HepG2 (cell line): Measurements from ENCODE around the gene TMEM167A. TPM values are rescaled to one million over a fixed set of nuclear protein-coding genes. Genes with fewer than 3 reads are reported as not detected.

Experiments
- ATRX ChIP-seq: sonication (generic); formaldehyde crosslinking; IDR thresholded peaks from 2 replicates; pipeline ENCODE4 v1.4.0; 2020; ENCODE audit warnings: missing genetic modification reagents, borderline replicate concordance
- ETV5 ChIP-seq: IDR thresholded peaks from 2 replicates; pipeline ENCODE4 v1.6.1; 2018; ENCODE audit warnings: missing biosample characterization, missing genetic modification reagents, inconsistent platforms, borderline replicate concordance
- HNF4G ChIP-seq, 2 experiments: sonication (generic) in 1 of 2; formaldehyde crosslinking in 1 of 2; IDR thresholded peaks; 2 replicates each; pipeline versions ENCODE4 v1.4.0 to v1.6.1; 2011 to 2020; ENCODE audit warnings: borderline replicate concordance in 2 of 2, low read depth in 2 of 2, mild to moderate bottlenecking in 2 of 2, low read length in 1 of 2, missing genetic modification reagents in 1 of 2, moderate library complexity in 1 of 2
- MED1 ChIP-seq: sonication (generic); formaldehyde crosslinking; IDR thresholded peaks from 2 replicates; pipeline ENCODE4 v1.4.0; 2020; ENCODE audit warnings: missing genetic modification reagents
- MEF2D ChIP-seq: sonication (generic); formaldehyde crosslinking; IDR thresholded peaks from 2 replicates; pipeline ENCODE4 v1.5.1; 2020; ENCODE audit warnings: mild to moderate bottlenecking, missing genetic modification reagents
- NCOA5 ChIP-seq: sonication (generic); formaldehyde crosslinking; IDR thresholded peaks from 2 replicates; pipeline ENCODE4 v1.4.0; 2020; ENCODE audit warnings: missing genetic modification reagents
- NFKB2 ChIP-seq: sonication (generic); formaldehyde crosslinking; IDR thresholded peaks from 2 replicates; pipeline ENCODE4 v1.4.0; 2020; ENCODE audit warnings: missing genetic modification reagents, borderline replicate concordance
- NR2F2 ChIP-seq: IDR thresholded peaks from 2 replicates; pipeline ENCODE4 v1.6.1; 2012; ENCODE audit warnings: low read depth, inconsistent platforms, borderline replicate concordance
- NR2F6 ChIP-seq, 2 experiments: IDR thresholded peaks; 2 replicates each; pipeline ENCODE4 v1.6.1; 2016; ENCODE audit warnings: antibody characterized with exemption in 1 of 2, mild to moderate bottlenecking in 1 of 2
- PHB2 ChIP-seq: fragments of 450-650 bp; IDR thresholded peaks from 2 replicates; pipeline ENCODE4 v1.6.1; 2018; ENCODE audit not compliant: partially characterized antibody
- ZFP82 ChIP-seq: sonication (generic); formaldehyde crosslinking; IDR thresholded peaks from 2 replicates; pipeline ENCODE4 v1.5.1; 2020; ENCODE audit warnings: mild to moderate bottlenecking, missing genetic modification reagents, borderline replicate concordance
- ZMYM3 ChIP-seq: sonication (generic); formaldehyde crosslinking; IDR thresholded peaks from 2 replicates; pipeline ENCODE4 v1.5.1; 2020; ENCODE audit warnings: mild to moderate bottlenecking, missing genetic modification reagents
- ZNF776 ChIP-seq: sonication (generic); formaldehyde crosslinking; IDR thresholded peaks from 2 replicates; pipeline ENCODE4 v1.4.0; 2020; ENCODE audit warnings: mild to moderate bottlenecking, missing genetic modification reagents
- polyA plus RNA-seq, 8 experiments: library from polyadenylated mRNA; depleted of rRNA in 3 of 8; stranded (reverse) in 7 of 8; unstranded in 1 of 8; fragments of >200 nt; fragmentation: Illumina TruSeq in 4 of 8; extraction: Trizol in 4 of 8; gene quantifications; 2 replicates each; pipeline versions ENCODE4 v1.2.1 to v1.2.3, GENCODE V29; 2011 to 2016; ENCODE audit warnings: low read depth in 4 of 8, missing spikeins in 1 of 8, mixed read lengths in 1 of 8; ENCODE audit not compliant: insufficient read depth in 1 of 8
- total RNA-seq, 5 experiments: library from RNA; depleted of rRNA; stranded (reverse); fragments of >200 nt; fragmentation: Illumina TruSeq; extraction: Trizol; gene quantifications; 2 replicates each; pipeline ENCODE4 v1.2.3, GENCODE V29; 2016; ENCODE audit warnings: low read depth in 1 of 5
- TF ChIP-seq, protein P1 (sequence below): IDR thresholded peaks from 2 replicates; pipeline ENCODE4 v1.6.1; 2016; ENCODE audit warnings: low read depth, missing genetic modification reagents, missing compliant biosample characterization
- TF ChIP-seq, protein P2 (sequence below): sonication (generic); formaldehyde crosslinking; IDR thresholded peaks from 2 replicates; pipeline ENCODE4 v1.8.0; 2022; ENCODE audit warnings: mild to moderate bottlenecking, missing genetic modification reagents, moderate library complexity
- TF ChIP-seq, protein P3 (sequence below): sonication (generic); formaldehyde crosslinking; IDR thresholded peaks from 2 replicates; pipeline ENCODE4 v1.8.1; 2023; ENCODE audit warnings: mild to moderate bottlenecking, inconsistent platforms, moderate library complexity, missing genetic modification reagents, borderline replicate concordance
- TF ChIP-seq, protein P4 (sequence below): sonication (generic); formaldehyde crosslinking; IDR thresholded peaks from 2 replicates; pipeline ENCODE4 v1.5.0; 2020; ENCODE audit warnings: missing genetic modification reagents, mild to moderate bottlenecking, borderline replicate concordance
- TF ChIP-seq, protein P5 (sequence below): sonication (generic); formaldehyde crosslinking; IDR thresholded peaks from 2 replicates; pipeline ENCODE4 v1.5.1; 2020; ENCODE audit warnings: missing genetic modification reagents, mild to moderate bottlenecking, borderline replicate concordance

Gene TMEM167A
- total and polyA plus RNA-seq, 2 of the 13 experiments (the other 11 are each of a cell fraction or from before 2014, with no cell fraction given) = 47.0 to 78.7 TPM

DNA sequence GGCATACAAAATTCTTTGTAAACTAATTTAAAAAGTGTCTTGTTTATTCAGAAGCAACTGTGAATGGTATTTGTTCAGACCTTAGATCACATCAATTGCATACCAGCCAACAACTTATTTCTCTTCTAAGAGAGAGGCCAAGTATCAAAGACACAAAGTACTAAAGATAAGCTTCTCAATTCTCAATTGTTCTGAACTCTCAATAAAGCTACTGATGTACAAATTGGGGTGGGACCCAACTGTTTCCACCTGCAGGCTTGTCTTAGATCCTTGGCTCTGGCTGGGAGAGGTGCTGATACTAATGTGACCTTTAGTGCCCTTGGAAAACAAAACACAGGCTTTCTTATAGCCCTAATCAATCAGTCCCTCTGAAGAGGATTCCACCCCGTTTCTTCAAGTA is 22.3 kb upstream of the TMEM167A start (continued):
- TF ChIP-seq HNF4G (IDR thresholded peaks at IDR 0.05; ENCODE audit: borderline replicate concordance, low read depth, low read length) (peak; percentile 13; the same call in 1 of the 2 replicates), HNF4G (CRISPR knock-in tag; IDR thresholded peaks at IDR 0.05; ENCODE audit: borderline replicate concordance, low read depth) (no peak), ATRX (CRISPR knock-in tag) (no peak), NR2F2 (peak; percentile 50; the same call in 1 of the 2 replicates), ZNF776 (CRISPR knock-in tag) (no peak), MED1 (CRISPR knock-in tag) (no peak), PHB2 (no peak), ETV5 (CRISPR knock-in tag) (no peak), NFKB2 (CRISPR knock-in tag) (no peak), NCOA5 (CRISPR knock-in tag) (no peak), MEF2D (CRISPR knock-in tag) (no peak), ZMYM3 (CRISPR knock-in tag) (no peak), ZFP82 (CRISPR knock-in tag) (no peak), NR2F6 (IDR thresholded peaks at IDR 0.05) (peak; percentile 55; the same call in 1 of the 2 replicates), NR2F6 (CRISPR knock-in tag; IDR thresholded peaks at IDR 0.05) (0 out of 2 replicates have a peak, but pooled peaks have one; percentile 29)
- TF ChIP-seq, protein P1, sequence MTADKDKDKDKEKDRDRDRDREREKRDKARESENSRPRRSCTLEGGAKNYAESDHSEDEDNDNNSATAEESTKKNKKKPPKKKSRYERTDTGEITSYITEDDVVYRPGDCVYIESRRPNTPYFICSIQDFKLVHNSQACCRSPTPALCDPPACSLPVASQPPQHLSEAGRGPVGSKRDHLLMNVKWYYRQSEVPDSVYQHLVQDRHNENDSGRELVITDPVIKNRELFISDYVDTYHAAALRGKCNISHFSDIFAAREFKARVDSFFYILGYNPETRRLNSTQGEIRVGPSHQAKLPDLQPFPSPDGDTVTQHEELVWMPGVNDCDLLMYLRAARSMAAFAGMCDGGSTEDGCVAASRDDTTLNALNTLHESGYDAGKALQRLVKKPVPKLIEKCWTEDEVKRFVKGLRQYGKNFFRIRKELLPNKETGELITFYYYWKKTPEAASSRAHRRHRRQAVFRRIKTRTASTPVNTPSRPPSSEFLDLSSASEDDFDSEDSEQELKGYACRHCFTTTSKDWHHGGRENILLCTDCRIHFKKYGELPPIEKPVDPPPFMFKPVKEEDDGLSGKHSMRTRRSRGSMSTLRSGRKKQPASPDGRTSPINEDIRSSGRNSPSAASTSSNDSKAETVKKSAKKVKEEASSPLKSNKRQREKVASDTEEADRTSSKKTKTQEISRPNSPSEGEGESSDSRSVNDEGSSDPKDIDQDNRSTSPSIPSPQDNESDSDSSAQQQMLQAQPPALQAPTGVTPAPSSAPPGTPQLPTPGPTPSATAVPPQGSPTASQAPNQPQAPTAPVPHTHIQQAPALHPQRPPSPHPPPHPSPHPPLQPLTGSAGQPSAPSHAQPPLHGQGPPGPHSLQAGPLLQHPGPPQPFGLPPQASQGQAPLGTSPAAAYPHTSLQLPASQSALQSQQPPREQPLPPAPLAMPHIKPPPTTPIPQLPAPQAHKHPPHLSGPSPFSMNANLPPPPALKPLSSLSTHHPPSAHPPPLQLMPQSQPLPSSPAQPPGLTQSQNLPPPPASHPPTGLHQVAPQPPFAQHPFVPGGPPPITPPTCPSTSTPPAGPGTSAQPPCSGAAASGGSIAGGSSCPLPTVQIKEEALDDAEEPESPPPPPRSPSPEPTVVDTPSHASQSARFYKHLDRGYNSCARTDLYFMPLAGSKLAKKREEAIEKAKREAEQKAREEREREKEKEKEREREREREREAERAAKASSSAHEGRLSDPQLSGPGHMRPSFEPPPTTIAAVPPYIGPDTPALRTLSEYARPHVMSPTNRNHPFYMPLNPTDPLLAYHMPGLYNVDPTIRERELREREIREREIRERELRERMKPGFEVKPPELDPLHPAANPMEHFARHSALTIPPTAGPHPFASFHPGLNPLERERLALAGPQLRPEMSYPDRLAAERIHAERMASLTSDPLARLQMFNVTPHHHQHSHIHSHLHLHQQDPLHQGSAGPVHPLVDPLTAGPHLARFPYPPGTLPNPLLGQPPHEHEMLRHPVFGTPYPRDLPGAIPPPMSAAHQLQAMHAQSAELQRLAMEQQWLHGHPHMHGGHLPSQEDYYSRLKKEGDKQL (CRISPR knock-in tag) = peak; percentile 38; the same call in 1 of the 2 replicates
- TF ChIP-seq, protein P2, sequence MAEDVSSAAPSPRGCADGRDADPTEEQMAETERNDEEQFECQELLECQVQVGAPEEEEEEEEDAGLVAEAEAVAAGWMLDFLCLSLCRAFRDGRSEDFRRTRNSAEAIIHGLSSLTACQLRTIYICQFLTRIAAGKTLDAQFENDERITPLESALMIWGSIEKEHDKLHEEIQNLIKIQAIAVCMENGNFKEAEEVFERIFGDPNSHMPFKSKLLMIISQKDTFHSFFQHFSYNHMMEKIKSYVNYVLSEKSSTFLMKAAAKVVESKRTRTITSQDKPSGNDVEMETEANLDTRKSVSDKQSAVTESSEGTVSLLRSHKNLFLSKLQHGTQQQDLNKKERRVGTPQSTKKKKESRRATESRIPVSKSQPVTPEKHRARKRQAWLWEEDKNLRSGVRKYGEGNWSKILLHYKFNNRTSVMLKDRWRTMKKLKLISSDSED (CRISPR knock-in tag) = no peak
- TF ChIP-seq, protein P3, sequence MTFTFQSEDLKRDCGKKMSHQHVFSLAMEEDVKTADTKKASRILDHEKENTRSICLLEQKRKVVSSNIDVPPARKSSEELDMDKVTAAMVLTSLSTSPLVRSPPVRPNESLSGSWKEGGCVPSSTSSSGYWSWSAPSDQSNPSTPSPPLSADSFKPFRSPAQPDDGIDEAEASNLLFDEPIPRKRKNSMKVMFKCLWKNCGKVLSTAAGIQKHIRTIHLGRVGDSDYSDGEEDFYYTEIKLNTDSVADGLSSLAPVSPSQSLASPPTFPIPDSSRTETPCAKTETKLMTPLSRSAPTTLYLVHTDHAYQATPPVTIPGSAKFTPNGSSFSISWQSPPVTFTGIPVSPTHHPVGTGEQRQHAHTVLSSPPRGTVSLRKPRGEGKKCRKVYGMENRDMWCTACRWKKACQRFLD (CRISPR knock-in tag) = no peak
- TF ChIP-seq, protein P4, sequence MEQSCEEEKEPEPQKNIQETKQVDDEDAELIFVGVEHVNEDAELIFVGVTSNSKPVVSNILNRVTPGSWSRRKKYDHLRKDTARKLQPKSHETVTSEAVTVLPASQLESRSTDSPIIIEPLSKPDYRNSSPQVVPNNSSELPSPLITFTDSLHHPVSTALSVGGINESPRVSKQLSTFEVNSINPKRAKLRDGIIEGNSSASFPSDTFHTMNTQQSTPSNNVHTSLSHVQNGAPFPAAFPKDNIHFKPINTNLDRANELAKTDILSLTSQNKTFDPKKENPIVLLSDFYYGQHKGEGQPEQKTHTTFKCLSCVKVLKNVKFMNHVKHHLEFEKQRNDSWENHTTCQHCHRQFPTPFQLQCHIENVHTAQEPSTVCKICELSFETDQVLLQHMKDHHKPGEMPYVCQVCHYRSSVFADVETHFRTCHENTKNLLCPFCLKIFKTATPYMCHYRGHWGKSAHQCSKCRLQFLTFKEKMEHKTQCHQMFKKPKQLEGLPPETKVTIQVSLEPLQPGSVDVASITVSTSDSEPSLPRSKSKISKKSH = no peak
- TF ChIP-seq, protein P5, sequence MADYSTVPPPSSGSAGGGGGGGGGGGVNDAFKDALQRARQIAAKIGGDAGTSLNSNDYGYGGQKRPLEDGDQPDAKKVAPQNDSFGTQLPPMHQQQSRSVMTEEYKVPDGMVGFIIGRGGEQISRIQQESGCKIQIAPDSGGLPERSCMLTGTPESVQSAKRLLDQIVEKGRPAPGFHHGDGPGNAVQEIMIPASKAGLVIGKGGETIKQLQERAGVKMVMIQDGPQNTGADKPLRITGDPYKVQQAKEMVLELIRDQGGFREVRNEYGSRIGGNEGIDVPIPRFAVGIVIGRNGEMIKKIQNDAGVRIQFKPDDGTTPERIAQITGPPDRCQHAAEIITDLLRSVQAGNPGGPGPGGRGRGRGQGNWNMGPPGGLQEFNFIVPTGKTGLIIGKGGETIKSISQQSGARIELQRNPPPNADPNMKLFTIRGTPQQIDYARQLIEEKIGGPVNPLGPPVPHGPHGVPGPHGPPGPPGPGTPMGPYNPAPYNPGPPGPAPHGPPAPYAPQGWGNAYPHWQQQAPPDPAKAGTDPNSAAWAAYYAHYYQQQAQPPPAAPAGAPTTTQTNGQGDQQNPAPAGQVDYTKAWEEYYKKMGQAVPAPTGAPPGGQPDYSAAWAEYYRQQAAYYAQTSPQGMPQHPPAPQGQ (CRISPR knock-in tag) = no peak
